HG03060 (cell line): ENCODE results near the gene WNT5A.

Source experiments
- ATAC-seq: cut with Tn5 transposase; IDR thresholded peaks from one replicate; pipeline ENCODE4 v1.9.1; 2021; ENCODE audit warnings: low read depth, moderate number of reproducible peaks; ENCODE audit not compliant: unreplicated experiment

The WNT5A gene

DNA sequence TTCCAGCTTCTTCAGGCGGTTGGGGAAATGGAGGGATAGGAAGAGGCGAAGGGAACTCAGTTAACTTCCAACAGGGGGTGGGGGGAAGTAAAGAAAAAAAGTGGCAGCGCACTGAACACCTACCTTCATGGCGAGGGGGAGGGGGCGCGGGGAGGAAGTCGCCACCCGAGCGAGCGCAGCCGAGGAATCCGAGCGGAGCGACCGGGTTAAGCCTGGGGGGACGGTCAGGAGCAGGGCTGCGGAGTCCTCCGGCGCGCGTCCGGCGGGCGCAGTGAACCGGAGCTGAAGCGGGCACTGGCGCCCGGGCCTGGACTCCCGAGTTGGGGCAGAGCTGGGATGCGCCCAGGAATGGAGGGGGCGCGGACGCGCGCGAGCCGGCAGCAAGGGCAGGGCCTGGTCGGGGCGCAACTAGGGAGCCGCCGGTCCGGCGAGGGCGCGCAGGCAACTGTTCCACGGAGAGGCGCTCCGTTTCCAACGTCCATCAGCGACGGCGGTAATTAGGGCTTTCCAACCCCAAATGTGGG is at the start of gene WNT5A:
TSS of gene WNT5A (minus strand) at position 450 of the 524 bp plus-strand sequence. CDS start at position 129, 321 bp downstream.
- no peak for ATAC-seq

DNA sequence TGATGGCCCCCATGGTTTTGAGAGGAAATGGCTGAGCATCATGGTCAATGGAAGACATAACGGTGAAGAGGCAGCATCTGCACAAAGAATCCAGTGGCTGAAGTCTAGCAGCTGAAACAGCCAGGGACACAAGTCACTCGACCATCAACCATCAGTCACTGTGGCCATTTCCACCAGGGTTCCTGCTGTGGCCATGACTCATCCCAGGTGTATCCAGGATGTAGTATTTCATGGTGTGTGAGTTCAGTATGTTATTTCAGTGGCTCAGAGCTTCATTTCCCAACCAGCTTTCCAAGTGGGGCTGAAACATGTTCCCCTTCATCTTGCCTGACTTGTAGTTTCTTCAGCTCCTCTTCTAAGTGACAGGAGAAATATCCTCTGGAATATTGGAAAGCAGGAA is 47.8 kb upstream of the WNT5A start:
- ATAC-seq = no peak

GRCh38 chr3:55532806-55533205 is 45.7 kb upstream of the WNT5A start:
- no peak for ATAC-seq

GRCh38 chr3:55531321-55531720 is 44.2 kb upstream of the WNT5A start:
- no peak for ATAC-seq

GRCh38 chr3:55527361-55527760 is 40.3 kb upstream of the WNT5A start:
- no peak for ATAC-seq

GRCh38 chr3:55526332-55527030 is 39.4 kb upstream of the WNT5A start:
- no peak for ATAC-seq

GRCh38 chr3:55525436-55525835 is 38.3 kb upstream of the WNT5A start:
- ATAC-seq = no peak

GRCh38 chr3:55524565-55525244 is 37.6 kb upstream of the WNT5A start:
- ATAC-seq = no peak

- ATAC-seq = no peak
These were observed 36.4 kb upstream of the WNT5A start for GRCh38 chr3:55523471-55523870.

- no peak for ATAC-seq
These were observed 34.8 kb upstream of the WNT5A start for GRCh38 chr3:55521738-55522421.

DNA sequence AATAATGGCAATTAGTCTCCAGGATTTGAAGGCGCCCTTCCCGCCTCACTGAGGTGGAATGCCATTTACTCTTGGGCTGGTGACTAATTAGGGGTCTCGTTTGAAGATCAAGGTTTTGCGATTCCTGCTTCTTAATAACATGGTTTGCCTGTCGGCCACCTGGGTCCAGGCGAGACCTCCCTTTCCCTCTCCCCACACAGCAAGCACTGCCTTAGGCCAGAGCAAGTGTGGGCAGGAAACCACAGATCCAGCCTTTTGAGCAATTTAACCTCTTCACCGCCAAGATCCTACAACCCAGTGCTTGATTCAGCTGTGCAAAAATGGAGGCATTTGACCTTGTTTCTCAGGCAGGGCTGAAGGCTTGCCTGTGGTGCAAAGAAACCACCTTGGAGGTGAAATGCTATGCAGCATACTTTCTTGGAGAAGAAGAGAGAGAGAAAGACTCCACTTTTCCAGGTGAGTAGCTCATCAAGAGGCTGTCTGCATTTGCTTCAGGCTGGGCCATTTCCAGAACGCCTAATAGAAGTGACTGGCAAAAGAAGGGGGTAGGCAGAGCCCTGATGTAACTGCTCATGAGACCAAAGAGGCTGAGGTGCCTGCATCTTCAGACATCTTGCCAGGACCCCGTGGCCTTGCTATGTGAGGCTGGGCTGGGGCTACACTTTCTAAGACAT is 34.1 kb upstream of the WNT5A start:
- ATAC-seq = no peak

GRCh38 chr3:55519019-55519418 is 31.9 kb upstream of the WNT5A start:
- ATAC-seq = no peak

- ATAC-seq = no peak
These were observed 31.3 kb upstream of the WNT5A start for GRCh38 chr3:55518451-55518850.

GRCh38 chr3:55516392-55517030 is 29.4 kb upstream of the WNT5A start:
- ATAC-seq = no peak

DNA sequence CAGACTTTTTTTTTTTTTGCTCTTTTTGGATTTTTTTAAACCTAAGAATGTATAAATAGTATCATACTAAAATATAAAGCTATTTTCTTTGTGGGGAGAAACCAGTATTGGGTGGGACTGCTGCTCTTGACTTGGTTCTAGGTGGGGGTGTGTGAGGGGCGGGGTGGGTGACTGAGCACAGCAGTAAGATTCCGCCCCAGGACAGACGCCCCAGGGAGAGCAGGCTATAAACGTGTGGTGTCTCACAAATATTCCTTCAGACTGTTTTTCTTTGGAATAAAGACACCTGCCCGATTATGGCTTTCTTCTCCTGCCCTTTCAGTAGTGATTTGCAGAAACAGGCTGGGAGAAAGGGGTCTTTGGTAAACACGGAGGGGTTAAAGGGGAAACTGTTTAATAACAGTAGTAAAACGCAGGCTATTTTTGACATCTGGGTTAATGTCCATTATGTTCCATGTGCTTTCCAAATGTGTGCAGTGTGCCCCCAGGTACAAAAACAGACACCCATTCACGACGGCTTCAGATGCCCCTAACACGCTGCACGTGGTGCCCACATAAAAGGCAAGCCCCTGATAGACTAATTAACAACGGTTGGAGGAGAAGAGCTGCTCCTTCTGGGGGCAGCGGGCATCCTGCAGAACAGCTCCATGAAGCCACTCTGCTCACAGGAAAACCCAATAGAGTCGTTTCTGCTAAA is 28.6 kb upstream of the WNT5A start:
- ATAC-seq = no peak

DNA sequence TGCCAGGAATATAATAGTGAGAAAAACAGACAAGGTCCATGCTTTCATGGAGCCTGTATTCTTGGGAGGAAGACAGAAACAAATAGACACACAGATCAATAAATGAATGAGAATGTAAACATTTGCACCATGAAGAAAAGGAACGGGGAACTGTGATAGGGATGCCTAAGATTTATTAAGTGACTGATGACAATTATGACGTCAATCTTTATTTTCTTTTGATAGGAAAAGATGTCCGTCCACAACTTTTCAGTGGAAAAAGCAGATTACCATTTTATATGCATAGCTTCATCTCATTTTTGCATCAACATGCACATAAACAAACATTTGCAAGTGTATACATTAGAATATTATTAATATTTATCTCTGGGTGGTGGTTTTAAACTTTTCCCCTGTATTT is 27.9 kb upstream of the WNT5A start:
- ATAC-seq = no peak

- no peak for ATAC-seq
These were observed 25.7 kb upstream of the WNT5A start for GRCh38 chr3:55512571-55513343.

- ATAC-seq = no peak
These were observed 24.9 kb upstream of the WNT5A start for GRCh38 chr3:55511895-55512570.
